Adrenal gland (tissue), 12 donors: ENCODE measurements around the gene GLIPR1. TPM values are rescaled to one million over a fixed set of nuclear protein-coding genes. Genes with fewer than 3 reads are reported as not detected.
A peak's percentile ranks its signal among the peaks of the same experiment; 100 is the strongest.
"Not testable (repeated sequence)": the region's sequence is repeated elsewhere in the genome, so short reads cannot be mapped to it uniquely, and the experiment has no call there.

Experiments used
- DNase-seq, 7 donors: peaks; one replicate each; pipeline ENCODE4 v3.0.0-alpha.2; 2019 to 2020
- H3K27ac ChIP-seq, 5 donors: fragments of 200-600 bp; sonication (generic) in 4 of 5; 1 replicate in 3 of 5; 2 replicates in 2 of 5; pipeline versions ENCODE4 v1.5.1 to v1.8.0; 2016 to 2020; ENCODE audit warnings: mild to moderate bottlenecking in 1 of 5
- H3K27me3 ChIP-seq: fragments of 200-600 bp; 2 replicates; pipeline ENCODE4 v1.8.0; 2021
- H3K36me3 ChIP-seq, 2 donors: fragments of 200-600 bp; replicated peaks in 1 of 2; 1 replicate in 1 of 2; 2 replicates in 1 of 2; pipeline versions ENCODE4 v1.5.1 to v1.8.0; 2018 to 2022
- H3K4me1 ChIP-seq, 2 donors: fragments of 200-600 bp; replicated peaks in 1 of 2; 1 replicate in 1 of 2; 2 replicates in 1 of 2; pipeline versions ENCODE4 v1.5.1 to v1.8.0; 2018 to 2021
- H3K4me3 ChIP-seq, 4 donors: fragments of 200-600 bp; sonication (generic) in 3 of 4; one replicate each; pipeline ENCODE4 v1.5.1; 2016 to 2018
- H3K9me3 ChIP-seq, 3 donors: fragments of 200-600 bp; sonication (generic) in 1 of 3; replicated peaks in 1 of 3; 1 replicate in 2 of 3; 2 replicates in 1 of 3; pipeline versions ENCODE4 v1.5.1 to v1.8.0; 2016 to 2021
- POLR2A ChIP-seq, 2 donors: fragments of 450-650 bp; IDR thresholded peaks; one replicate each; pipeline ENCODE4 v1.6.1; 2017; ENCODE audit warnings: antibody characterized with exemption in 2 of 2, mild to moderate bottlenecking in 2 of 2, moderate library complexity in 1 of 2
- WGBS, 4 donors: extraction: QIAGEN DNeasy Blood & Tissue Kit in 2 of 4; methylation state at CpG; one replicate each; pipeline versions ENCODE4 v1.1.5 to v1.1.7; 2013 to 2017; 5-methylcytosine and 5-hydroxymethylcytosine counted together
- intact Hi-C, 2 donors: fragments of 100-400 bp; cut with DNase I; formaldehyde crosslinking; loops; one replicate each; pipeline versions ENCODE4 v1.14.1 to v1.15.0; 2022 to 2023
- polyA plus RNA-seq, 3 donors: library from polyadenylated mRNA; stranded (reverse); fragments of 200-250 nt in 2 of 3; fragments of 350-450 nt in 1 of 3; fragmentation: Illumina TruSeq in 1 of 3; extraction: RNeasy Lipid Tissue Mini Kit (QIAGEN cat#74804) in 1 of 3; gene quantifications; one replicate each; pipeline ENCODE4 v1.2.3, GENCODE V29; 2013 to 2014
- total RNA-seq, 9 donors: library from RNA; depleted of rRNA in 4 of 9; stranded (reverse); fragments of >200 nt in 4 of 9; fragments of 120-200 nt in 1 of 9; fragmentation: NEBNext Ultra II Directional in 1 of 9; extraction: Animal tissue kit (Norgen Biotek cat#: 25700) in 1 of 9; gene quantifications; one replicate each; pipeline versions ENCODE4 v1.1.0 to v1.2.4, GENCODE V29; 2013 to 2023
- TF ChIP-seq, protein P1 (sequence below), 6 experiments: fragments of 450-650 bp in 4 of 6; fragments of 200-600 bp in 2 of 6; sonication (generic) in 1 of 6; IDR thresholded peaks; 1 replicate in 5 of 6; 2 replicates in 1 of 6; pipeline versions ENCODE4 v1.5.1 to v1.8.0; 2016 to 2021; ENCODE audit warnings: antibody characterized with exemption in 6 of 6, mild to moderate bottlenecking in 2 of 6, moderate library complexity in 1 of 6
- donor health status: healthy with polysubstance abuse.
- donor health status: Bipolar disorder and iron deficiency.
- donor health status: DM: yes; HTN: yes; CAD: no.
- donor health status: DM: no; HTN: no; CAD: no.
- donor health status: DM: no; HTN: no; CAD: no.
- donor health status: DM: yes; HTN: yes; CAD: no.

The GLIPR1 gene
- total and polyA plus RNA-seq, 12 donors, result 5.6 to 48.5 (median 22.4) TPM

DNA sequence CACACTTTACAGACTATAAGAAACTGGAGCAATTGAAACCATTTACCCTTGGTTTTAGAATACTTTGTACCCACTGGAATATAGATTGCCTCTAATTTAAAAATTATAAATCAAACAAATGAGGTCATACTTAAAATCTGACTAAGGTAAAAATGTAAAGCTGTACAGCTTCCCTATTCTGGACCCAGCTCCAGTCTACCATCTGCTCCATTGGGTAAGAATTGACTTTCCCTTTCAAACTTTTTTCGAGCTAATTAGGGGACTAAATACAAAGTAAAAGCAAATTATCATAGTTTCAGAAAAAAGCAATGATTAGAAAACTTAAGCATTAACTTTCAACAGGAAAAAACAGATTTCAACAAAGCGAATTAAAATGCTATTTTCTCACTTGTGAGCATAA lies 26.5 kb downstream of the GLIPR1 start:
- peaks cover 0 to 38% of the 10 kb centered on the region in 2 donors for H3K36me3 ChIP-seq
- H3K4me3 ChIP-seq, result no peak overlapping the region
- intact Hi-C loops, result loop anchor here in 1 of 2 donors (10.0 kb wide), 1 partner anchor 172 kb away; the partner anchor contains the start of genes CAPS2 and GLIPR1L1
- DNase-seq, result no peak
- TF ChIP-seq POLR2A (IDR thresholded peaks at IDR 0.05), result no peak
- H3K9me3 ChIP-seq, result no peaks in the 10 kb centered on the region
- WGBS, 4 donors, result 83 to 90% (median 88%) methylated on average over 2 of the region's 2 CpGs
- no peaks in the 10 kb centered on the region for H3K27me3 ChIP-seq
- no peak overlapping the region for H3K27ac ChIP-seq
- peaks cover 14 to 34% of the 10 kb centered on the region in 2 donors for H3K4me1 ChIP-seq

DNA sequence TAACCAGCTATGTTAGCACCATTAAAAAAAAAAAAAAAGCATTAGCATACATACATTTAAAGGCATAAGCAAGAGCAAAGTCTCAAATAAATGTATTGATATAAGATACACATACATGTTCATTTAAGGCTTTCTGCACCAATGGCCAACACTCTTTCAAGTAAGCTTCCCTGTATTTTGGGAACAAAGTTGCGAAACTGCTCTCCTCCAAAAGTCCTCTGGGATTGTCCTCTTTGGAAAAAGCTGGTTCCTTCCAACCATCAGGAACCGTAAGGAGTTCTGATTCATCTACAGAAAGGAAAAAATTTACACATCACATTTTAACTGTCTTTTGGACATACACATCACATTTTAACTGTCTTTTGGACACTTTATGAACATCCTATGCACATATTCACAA lies 27.6 kb downstream of the GLIPR1 start:
- Histone ChIP-seq H3K27me3 (no peaks in the 10 kb centered on the region), H3K36me3 (peaks cover 0 to 30% of the 10 kb centered on the region in 2 donors), H3K4me1 (peaks cover 14 to 34% of the 10 kb centered on the region in 2 donors), H3K4me3 (no peak overlapping the region), H3K9me3 (no peaks in the 10 kb centered on the region), H3K27ac (no peak overlapping the region)
- no peak for TF ChIP-seq POLR2A (IDR thresholded peaks at IDR 0.05)
- TF ChIP-seq, protein P1, sequence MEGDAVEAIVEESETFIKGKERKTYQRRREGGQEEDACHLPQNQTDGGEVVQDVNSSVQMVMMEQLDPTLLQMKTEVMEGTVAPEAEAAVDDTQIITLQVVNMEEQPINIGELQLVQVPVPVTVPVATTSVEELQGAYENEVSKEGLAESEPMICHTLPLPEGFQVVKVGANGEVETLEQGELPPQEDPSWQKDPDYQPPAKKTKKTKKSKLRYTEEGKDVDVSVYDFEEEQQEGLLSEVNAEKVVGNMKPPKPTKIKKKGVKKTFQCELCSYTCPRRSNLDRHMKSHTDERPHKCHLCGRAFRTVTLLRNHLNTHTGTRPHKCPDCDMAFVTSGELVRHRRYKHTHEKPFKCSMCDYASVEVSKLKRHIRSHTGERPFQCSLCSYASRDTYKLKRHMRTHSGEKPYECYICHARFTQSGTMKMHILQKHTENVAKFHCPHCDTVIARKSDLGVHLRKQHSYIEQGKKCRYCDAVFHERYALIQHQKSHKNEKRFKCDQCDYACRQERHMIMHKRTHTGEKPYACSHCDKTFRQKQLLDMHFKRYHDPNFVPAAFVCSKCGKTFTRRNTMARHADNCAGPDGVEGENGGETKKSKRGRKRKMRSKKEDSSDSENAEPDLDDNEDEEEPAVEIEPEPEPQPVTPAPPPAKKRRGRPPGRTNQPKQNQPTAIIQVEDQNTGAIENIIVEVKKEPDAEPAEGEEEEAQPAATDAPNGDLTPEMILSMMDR (IDR thresholded peaks at IDR 0.05), result no peak
- intact Hi-C loops, result loop anchor here in 1 of 2 donors (10.0 kb wide), 1 partner anchor 173 kb away; the partner anchor contains the start of genes CAPS2 and GLIPR1L1
- DNase-seq, result no peak
- 75 to 77% (median 76%) methylated on average over 2 of the region's 2 CpGs for WGBS, 4 donors

DNA sequence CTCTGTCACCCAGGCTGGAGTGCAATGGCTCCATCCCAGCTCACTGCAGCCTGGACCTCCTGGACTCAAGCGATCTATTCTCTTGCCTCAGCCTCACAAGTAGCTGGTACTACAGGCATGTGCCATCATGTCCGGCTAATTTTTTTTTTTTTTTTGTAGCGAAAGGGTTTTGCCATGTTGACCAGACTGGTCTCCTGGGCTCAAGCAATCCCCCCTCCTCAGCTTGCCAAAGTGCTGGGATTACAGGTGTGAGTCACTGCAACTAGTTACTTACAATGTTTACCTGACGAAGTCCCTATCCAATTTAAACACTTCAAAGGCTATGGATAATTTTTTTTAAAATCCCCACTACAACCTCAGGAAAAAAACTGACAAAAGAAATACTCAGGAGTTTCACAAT lies 29.1 kb downstream of the GLIPR1 start:
- Histone ChIP-seq H3K9me3 (no peaks in the 10 kb centered on the region), H3K27ac (no peak overlapping the region), H3K27me3 (no peaks in the 10 kb centered on the region), H3K4me3 (no peak overlapping the region), H3K36me3 (peaks cover 0 to 15% of the 10 kb centered on the region in 2 donors), H3K4me1 (peaks cover 14 to 34% of the 10 kb centered on the region in 2 donors)
- WGBS, 4 donors, result 65 to 84% (median 79%) methylated on average over 4 of the region's 4 CpGs
- intact Hi-C loops, result loop anchor here in 1 of 2 donors (10.0 kb wide), 1 partner anchor 175 kb away; the partner anchor contains the start of genes CAPS2 and GLIPR1L1
- DNase-seq, result no peak
- no peak for TF ChIP-seq POLR2A (IDR thresholded peaks at IDR 0.05)
- TF ChIP-seq, protein P1 (IDR thresholded peaks at IDR 0.05), result no peak

DNA sequence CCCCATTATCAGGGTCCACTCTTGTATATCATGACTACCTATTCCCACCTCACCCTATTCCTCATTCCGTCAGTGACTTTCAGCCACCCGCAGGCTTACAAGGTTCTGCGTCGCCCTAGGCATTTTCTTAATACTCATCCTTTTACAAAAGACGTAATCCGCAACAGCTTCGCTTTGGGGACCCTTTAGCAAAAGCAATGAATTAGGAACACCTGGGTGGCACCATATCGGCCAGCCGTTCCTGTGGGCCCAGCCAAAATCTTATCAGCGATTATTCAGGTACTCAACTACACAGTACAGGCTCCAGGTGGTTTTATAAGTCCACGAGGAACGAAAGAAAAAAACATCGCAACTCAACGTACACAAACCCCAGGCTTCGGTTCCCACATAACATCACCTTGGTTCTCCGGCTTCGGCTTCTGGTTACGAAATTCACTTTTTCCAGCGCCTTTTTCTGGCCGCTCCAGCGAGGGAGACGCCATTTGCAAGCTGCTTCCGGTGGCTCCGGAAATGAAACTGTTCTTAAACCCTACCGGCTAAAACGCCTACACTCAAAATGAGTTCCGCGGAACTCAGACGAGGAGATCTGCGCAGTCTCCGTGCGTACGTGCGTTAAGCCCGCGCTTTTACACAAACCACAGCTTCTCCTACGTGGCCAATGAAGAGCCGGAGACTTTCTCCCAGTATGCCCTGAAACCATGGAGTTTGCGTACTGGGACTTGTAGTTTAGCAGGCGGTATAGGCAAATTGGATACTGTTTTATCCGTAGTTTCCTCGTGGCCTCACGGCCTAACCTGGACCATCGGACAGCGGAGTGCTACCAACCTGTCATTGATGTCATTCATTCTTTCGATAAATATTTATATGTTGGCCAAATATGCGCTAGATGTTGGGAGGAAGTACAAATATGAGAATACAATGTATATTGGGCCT lies 30.8 kb downstream of the GLIPR1 start, which contains the start of gene KRR1:
TSS of gene KRR1 (minus strand) at position 494 of the 933 bp plus-strand sequence. CDS start at position 482, 12 bp downstream.
- Histone ChIP-seq H3K9me3 (no peaks in the 10 kb centered on the region), H3K27ac (peak within 1 kb of the TSS in 4 of 5 donors; percentile 46 to 81 (median 73)), H3K4me1 (peaks cover 14 to 34% of the 10 kb centered on the region in 2 donors), H3K27me3 (no peaks in the 10 kb centered on the region), H3K36me3 (no peaks in the 10 kb centered on the region), H3K4me3 (peak within 1 kb of the TSS; percentile 51 to 83 (median 74))
- peak; percentile 91 to 98 (median 97) for DNase-seq
- intact Hi-C loops, result no loop called here
- WGBS, 4 donors, result 2 to 8% (median 3%) methylated on average over 26 to 47 of the region's 47 CpGs
- TF ChIP-seq, protein P1 (IDR thresholded peaks at IDR 0.05), result peak in 3 of 6 experiments; percentile 22 to 41 (median 39)
- TF ChIP-seq POLR2A (IDR thresholded peaks at IDR 0.05), result peak; percentile 56 to 85

DNA sequence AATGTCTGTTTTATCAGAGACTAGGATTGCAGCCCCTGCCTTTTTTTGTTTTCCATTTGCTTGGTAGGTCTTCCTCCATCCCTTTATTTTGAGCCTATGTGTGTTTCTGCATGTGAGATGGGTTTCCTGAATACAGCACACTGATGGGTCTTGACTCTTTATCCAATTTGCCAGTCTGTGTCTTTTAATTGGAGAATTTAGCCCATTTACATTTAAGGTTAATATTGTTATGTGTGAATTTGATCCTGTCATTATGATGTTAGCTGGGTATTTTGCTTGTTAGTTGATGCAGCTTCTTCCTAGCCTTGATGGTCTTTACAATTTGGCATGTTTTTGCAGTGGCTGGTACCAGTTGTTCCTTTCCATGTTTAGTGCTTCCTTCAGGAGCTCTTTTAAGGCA lies 40.7 kb downstream of the GLIPR1 start:
- H3K27me3 ChIP-seq, H3K36me3 ChIP-seq, H3K9me3 ChIP-seq, DNase-seq, H3K27ac ChIP-seq, H3K4me3 ChIP-seq, H3K4me1 ChIP-seq: not testable (repeated sequence)
- intact Hi-C loops, result loop anchor here (10.0 kb wide), 2 partner anchors 514 to 824 kb away; partner anchors contain the start of genes BBS10 (in 1 of the 2) and PHLDA1 (in 1 of the 2)

DNA sequence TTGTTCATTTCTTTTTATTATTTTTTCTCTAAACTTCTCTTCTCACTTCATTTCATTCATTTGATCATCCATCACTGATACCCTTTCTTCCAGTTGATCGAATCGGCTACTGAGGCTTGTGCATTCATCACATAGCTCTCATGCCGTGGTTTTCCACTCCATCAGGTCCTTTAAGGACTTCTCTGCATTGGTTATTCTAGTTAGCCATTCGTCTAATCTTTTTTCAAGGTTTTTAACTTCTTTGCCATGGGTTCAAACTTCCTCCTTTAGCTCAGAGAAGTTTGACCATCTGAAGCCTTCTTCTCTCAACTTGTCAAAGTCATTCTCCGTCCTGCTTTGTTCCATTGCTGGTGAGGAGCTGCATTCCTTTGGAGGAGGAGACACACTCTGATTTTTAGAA lies 41.6 kb downstream of the GLIPR1 start:
- not testable (repeated sequence) for H3K27me3 ChIP-seq, H3K4me1 ChIP-seq, H3K4me3 ChIP-seq, H3K36me3 ChIP-seq, DNase-seq, H3K9me3 ChIP-seq, H3K27ac ChIP-seq
- WGBS, 4 donors, result 77 to 91% (median 83%) methylated on average over 5 of the region's 5 CpGs
- intact Hi-C loops, result loop anchor here (10.0 kb wide), 2 partner anchors 513 to 823 kb away; partner anchors contain the start of genes BBS10 (in 1 of the 2) and PHLDA1 (in 1 of the 2)
